T47D (cell line): ENCODE results near the gene TESMIN.

Experiments
- DNase-seq, 2 experiments: peaks; one replicate each; pipeline versions ENCODE4 v3.0.0 to v3.0.0-alpha.2; 2011 to 2012; ENCODE audit warnings: low read depth in 1 of 2, low spot score in 1 of 2
- JUND ChIP-seq: IDR thresholded peaks from 2 replicates; pipeline ENCODE4 v1.6.1; 2012; ENCODE audit warnings: low read depth
- in situ Hi-C: cut with HindIII; loops from 2 replicates; pipeline ENCODE4 v1.10.0; 2016; ENCODE audit warnings: low sequenced_read_pairs, low pct_unique_long_range_greater_than_20kb

TESMIN gene

DNA sequence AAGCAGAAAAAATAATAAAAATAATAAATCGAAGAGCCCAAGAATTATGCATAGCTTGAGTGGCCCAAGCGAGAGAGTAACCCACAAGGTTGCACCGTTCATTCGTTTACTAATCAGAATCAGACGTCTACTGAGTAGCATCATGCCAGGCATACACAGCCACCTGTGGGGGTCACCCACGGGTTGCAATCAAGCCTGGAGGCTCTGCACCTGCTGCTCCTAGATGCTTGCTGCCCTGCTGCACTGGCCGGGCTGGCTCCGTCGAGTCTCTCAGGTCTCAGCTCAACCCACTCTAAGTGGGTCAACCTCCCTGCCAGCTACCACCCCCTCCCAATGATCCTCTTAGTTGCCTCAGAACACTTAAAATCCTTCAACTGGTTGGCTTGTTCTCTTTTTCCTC is 2.0 kb upstream of the TESMIN start:
- TF ChIP-seq JUND: no peak
- in situ Hi-C loops: no loop called here
- peak; percentile 46 to 68 for DNase-seq

DNA sequence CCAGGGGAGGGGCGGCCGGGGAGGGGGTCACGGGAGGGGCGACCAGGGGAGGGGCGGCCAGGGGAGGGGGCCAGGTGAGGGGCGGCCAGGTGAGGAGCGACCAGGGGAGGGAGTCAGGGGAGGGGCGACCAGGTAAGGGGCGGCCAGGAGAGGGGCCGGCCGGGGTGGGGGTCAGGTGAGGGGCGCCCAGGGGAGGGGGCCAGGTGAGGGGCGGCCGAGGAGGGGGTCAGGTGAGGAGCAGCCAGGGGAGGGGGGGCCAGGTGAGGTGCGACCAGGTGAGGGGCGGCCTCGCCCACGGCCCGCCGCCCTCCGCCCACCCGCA is 355 bp downstream of the TESMIN start:
- no peak for DNase-seq
- no peak for TF ChIP-seq JUND
- in situ Hi-C loops: no loop called here

DNA sequence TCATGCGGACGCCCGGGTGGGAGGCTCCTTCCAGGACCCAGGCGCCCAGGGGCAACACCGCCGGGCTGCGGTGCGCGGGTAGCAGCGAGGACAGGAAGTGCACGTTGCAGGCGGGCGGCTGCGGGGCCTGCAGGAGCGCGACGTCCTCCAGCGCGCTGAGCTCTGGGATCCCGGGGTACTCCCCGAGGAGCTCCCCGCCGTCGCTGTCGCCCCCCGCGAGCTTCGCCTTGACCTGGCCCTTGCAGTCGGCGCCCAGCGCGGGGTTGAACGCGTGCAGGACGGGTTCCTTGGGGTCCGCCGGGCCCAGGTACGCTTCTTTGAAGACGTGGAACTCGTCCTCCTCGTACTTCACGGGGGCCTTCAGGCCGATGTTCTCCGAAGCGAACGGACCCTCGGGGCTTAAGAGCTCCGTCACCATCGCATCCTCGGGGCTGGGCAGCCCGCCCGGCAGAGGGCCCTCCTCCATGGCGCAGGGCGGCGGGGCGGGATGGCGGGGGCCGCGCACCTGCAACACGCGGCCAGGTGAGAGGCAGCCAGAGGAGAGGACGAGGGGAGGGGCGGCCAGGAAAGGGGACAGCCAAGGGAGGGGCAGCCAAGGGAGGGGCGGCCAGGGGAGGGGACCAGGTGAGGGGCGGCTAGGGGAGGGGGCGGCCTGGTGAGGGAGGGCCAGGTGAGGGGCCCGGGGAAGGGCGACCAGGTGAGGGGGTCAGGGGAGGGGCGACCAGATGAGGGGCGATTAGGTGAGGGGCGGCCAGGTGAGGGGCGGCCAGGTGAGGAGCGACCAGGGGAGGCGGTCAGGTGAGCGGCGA is 921 bp downstream of the TESMIN start:
- no peak for TF ChIP-seq JUND
- DNase-seq: peak; percentile 71 to 75
- in situ Hi-C loops: no loop called here

DNA sequence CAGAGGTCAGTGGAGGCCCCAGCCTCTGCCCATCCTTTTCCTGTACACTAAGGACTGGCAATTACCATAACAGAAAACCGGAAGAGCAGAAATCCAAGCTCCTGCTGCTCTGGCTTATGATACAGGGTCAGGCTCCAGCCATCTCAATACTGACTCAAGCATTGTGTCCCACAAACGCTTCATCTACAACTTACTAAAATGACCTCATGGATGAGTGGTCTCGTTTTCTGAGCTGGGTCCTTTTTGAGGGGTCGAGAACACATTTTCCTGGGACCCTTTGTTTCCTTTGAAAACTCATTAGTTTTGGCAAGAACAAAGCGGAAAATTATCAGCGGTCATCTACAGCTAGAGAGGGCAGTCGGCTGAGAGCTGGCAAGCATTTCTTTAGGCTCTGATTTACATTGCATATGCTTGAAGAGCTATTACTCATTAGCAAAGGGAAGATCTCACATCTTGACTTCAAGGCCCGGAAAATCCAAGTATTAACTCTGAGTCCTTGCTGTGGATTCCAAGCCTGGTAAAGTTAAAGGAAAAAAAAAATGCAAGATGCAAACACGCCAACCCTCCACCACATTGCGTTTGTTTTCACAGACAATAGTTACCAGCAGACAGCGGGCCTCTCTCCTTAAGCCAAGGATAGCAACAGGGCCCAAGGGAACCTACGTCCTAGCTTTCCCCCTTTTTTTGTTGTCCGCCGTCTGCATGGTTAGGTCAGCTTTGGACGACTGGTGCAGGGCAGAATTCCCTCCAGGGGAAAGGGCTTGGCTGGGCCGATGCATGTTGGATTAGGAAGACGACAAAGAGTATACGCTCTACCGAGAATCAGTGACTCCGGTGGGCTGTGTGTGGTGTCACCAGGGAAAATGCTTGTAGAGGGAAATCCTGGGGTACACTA is 1.8 kb downstream of the TESMIN start:
- peak; percentile 26 to 46 for DNase-seq
- in situ Hi-C loops: no loop called here
- no peak for TF ChIP-seq JUND

DNA sequence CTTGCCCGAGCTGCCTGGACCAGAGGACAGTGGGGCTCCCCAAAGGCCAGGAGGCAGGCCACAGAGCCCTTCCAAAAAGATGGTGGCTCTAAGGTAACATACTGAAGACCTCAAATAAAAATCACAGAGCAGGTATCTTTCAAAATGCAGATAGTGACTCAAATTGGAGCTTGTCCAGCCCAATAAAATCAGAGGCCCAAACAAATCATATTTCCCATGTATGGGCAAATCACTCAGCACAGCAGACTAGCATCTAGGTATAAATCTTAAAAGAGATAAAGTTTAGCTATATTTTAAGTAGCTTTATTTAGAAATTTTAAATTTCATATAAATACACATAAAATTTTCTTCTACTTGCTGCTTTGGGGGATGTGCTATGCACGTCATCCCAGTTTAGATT is 3.3 kb downstream of the TESMIN start:
- no peak for DNase-seq
- no peak for TF ChIP-seq JUND
- in situ Hi-C loops: no loop called here

DNA sequence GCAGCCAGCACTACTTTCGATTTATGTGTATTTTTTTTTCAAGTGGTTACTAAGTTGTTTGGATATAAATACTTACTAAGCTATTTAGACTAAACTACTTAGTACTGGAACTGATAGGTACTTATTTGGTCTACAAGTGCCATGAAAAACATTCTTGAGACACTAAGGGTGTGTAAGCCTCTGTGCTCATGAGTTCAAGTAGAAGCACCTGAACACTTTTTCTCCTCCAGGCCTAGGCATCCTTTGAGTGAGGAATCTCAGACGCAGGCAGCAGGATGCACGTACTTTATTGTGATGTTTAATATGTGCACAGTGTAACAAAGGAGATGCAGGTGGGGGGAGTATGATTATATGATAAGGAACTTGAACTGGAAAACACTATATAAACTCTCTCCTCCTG is 7.8 kb downstream of the TESMIN start:
- DNase-seq: no peak
- in situ Hi-C loops: no loop called here
- TF ChIP-seq JUND: no peak

DNA sequence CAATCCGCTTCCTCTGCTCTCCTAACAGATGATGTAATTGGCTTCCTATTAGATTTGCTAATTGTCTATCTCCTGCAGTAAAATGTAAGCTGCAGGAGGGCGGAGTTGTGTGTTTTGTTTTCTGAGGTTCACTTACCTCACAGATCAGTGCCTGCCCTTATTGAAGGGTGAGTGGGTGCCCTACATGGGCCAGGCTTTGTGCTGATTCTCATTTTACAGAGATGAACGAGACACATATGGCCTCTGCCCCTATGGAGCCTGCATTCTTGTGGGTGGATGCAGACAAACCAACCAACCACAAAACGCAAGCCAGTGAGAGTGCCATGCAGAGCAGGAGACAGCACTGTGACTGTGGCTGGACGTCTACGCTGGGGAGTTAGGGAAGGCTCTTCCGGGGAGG is 9.9 kb downstream of the TESMIN start:
- in situ Hi-C loops: no loop called here
- no peak for TF ChIP-seq JUND
- no peak for DNase-seq

DNA sequence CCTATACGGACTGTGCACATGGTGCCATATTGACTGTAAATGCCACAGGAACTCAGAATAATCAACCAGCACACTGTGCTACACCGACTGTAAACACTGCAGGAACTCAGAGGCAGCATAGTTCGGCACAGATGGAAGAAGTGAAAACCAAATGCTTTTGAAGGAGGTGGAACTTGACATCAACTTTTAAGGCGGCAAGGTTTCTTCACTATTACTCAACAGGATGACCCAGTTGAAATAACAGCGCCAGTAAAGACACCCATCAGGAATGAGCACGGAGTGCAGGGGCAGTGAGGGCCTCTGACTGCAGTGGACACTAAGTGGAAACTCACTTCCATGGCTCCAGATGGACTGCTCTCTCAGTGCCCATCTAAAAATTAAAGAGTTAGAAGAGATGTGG is 15.7 kb downstream of the TESMIN start:
- DNase-seq: no peak
- in situ Hi-C loops: no loop called here
- TF ChIP-seq JUND: no peak

DNA sequence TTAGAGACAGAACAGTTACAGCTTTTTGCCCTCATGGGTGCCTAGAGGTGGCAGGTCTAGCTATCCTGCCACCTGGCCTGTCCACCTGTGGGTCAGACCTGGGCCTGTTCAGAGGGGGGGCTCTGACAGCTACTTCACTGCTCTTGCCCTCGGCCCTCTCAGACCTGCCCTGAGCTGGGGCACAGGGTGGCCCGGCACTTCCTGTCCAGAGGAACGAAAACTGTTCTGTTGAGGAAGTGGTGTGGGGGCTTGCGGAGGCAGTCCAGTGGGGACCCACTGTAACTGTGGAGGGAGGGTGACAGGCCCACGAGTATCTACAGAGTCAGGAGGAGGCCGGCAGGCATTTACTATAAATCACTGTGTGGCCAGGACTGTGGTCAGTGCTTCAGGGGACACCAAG is 16.2 kb downstream of the TESMIN start:
- no peak for DNase-seq
- no peak for TF ChIP-seq JUND
- in situ Hi-C loops: no loop called here

DNA sequence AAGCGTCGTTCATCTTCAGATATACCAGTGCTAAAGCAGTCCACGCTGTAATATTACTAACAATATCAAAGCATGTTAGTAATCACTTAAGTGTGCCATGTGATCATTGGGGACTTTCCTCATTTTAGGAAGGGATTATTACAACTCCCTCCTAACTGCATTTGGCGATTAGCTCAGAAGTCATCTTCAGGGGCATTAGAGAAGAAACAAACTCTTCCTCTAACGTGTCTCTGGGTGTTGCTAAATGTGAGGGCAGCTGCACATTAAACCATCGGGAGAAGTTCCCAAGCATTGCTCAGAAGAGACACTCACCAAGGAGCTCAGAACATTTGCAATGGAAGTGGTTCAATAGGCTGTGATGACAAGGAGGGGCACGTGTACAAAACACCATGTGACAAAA is 17.2 kb downstream of the TESMIN start:
- in situ Hi-C loops: no loop called here
- no peak for TF ChIP-seq JUND
- DNase-seq: no peak

DNA sequence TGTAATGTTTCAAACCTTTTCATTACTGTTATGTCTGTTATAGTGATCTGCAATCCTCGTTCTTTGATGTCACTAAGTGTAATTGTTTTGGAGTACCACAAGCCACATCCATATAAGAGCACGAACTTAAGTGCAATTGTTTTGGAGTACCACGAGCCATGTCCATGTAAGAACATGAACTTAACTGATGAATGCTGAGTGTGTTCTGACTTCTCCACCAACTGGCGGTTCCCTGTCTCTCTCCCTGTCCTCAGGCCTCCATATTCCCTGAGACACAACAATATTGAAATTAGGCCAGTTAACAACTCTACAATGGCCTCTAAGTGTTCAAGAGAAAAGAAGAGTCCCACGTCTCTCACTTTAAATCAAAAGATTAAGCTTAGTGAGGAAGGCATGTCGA is 23.5 kb downstream of the TESMIN start:
- peak in 1 of 2 experiments; percentile 40 for DNase-seq
- in situ Hi-C loops: no loop called here
- TF ChIP-seq JUND: no peak

DNA sequence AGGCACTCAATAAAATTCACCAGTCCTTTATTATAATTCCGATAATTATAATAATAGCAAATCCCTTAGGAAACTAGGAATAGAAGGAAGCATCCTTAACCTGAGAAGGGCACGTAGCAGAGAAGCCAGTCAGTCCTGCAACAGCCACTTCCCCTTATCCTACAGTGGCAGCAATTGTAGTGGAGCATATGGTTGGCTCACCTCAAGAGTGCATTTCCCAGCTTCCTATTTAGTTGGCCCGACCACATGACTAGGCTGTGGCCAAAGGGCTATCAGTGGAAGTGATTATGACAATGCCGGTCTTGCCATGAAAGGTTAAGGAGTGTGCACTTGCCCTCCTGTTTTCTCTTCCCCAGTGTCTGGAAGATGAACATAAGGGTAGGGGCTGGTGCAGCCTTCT is 27.0 kb downstream of the TESMIN start:
- DNase-seq: no peak
- in situ Hi-C loops: no loop called here
- no peak for TF ChIP-seq JUND

DNA sequence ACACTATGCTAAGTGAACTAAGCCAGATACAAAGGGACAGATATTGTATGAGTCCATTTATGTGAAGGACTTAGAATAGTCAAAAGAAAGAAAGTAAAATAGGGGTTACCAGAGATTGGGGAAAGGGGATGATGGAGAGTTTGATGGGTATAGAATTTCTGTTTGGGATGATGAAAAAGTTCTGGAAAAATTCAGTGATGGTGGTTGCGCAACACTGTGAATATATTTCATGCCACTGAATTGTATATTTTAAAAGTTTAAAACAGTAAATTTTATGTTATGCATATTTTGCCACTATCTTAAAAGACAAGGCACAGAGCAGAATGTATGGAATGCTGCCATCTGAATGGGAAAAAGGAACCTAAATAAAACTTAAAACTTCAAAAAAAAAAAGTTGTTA is 29.2 kb downstream of the TESMIN start:
- in situ Hi-C loops: no loop called here
- no peak for DNase-seq
- no peak for TF ChIP-seq JUND

DNA sequence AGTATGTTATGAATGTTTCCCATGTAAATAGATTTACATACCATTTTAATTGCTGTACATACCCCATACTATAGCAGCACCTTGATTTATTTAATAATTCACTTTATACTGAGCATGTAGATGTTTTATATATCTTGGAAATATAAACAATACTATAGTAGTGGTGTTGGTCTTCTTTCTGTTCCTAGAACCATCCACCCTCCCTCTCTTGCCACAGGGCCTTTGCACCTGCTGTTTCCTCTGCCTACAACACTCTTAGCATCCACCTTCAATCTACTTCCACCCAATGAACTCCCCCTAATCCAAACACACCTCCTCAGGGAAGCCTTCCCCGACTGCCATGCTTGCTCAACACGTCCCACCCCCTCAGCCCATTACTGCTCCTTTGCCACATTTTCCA is 30.2 kb downstream of the TESMIN start:
- DNase-seq: no peak
- in situ Hi-C loops: no loop called here
- TF ChIP-seq JUND: no peak
